CD4-positive, alpha-beta T cell (primary cell): ENCODE results near the gene FSHR. TPM values are rescaled to one million over a fixed set of nuclear protein-coding genes. Genes with fewer than 3 reads are reported as not detected.

ENCODE experiments used
- ATAC-seq: fragments of 200-7000 bp; cut with Tn5 transposase; one replicate; pipeline ENCODE4 v1.10.0; 2022; ENCODE audit warnings: mild to moderate bottlenecking; ENCODE audit not compliant: poor library complexity
- CTCF ChIA-PET: fragments of 350-600 bp; sonication (Branson Sonifier 250); formaldehyde crosslinking; loops from one replicate; lab custom pipeline; 2021; ENCODE audit warnings: antibody characterized with exemption, inconsistent platforms; lab: Charles Lee
- POLR2A ChIA-PET: fragments of 350-600 bp; sonication (Branson Sonifier 250); formaldehyde crosslinking; loops from one replicate; lab custom pipeline; 2021; ENCODE audit warnings: antibody characterized with exemption, inconsistent platforms; lab: Charles Lee
- DNase-seq, 14 experiments: peaks; one replicate each; pipeline ENCODE4 v3.0.0-alpha.2; 2013 to 2020; ENCODE audit warnings: mixed read lengths in 2 of 14
- H3K27ac ChIP-seq, 2 donors: one replicate each; pipeline versions ENCODE4 v1.5.1 to v1.7.0; 2013; ENCODE audit warnings: low read length in 2 of 2, low read depth in 1 of 2, mild to moderate bottlenecking in 1 of 2
- H3K27me3 ChIP-seq, 2 experiments: 1 replicate in 1 of 2; 2 replicates in 1 of 2; pipeline versions ENCODE4 v1.6.1 to v1.7.0; 2013; ENCODE audit warnings: low read length in 2 of 2, control low read depth in 1 of 2, mild to moderate bottlenecking in 1 of 2, moderate library complexity in 1 of 2; ENCODE audit not compliant: insufficient read depth in 2 of 2, control insufficient read depth in 1 of 2
- H3K36me3 ChIP-seq: one replicate; pipeline ENCODE4 v1.6.1; 2013; ENCODE audit warnings: low read length, control low read depth; ENCODE audit not compliant: insufficient read depth
- H3K4me1 ChIP-seq: one replicate; pipeline ENCODE4 v1.6.1; 2013; ENCODE audit warnings: low read length, control low read depth; ENCODE audit not compliant: insufficient read depth
- H3K4me3 ChIP-seq: one replicate; pipeline ENCODE4 v1.5.1; 2013; ENCODE audit warnings: mild to moderate bottlenecking, low read length, moderate library complexity
- H3K9me3 ChIP-seq, 2 experiments: 1 replicate in 1 of 2; 2 replicates in 1 of 2; pipeline versions ENCODE4 v1.6.1 to v1.7.0; 2013; ENCODE audit warnings: low read length in 2 of 2, mild to moderate bottlenecking in 2 of 2, control low read depth in 1 of 2, moderate library complexity in 1 of 2; ENCODE audit not compliant: control insufficient read depth in 1 of 2, insufficient read depth in 1 of 2
- H3K27ac Mint-ChIP-seq: one replicate; pipeline ENCODE4 v1.8.0; 2020; ENCODE audit warnings: mixed read lengths
- H3K27me3 Mint-ChIP-seq: one replicate; pipeline ENCODE4 v1.8.0; 2021; ENCODE audit warnings: mixed read lengths
- H3K36me3 Mint-ChIP-seq: one replicate; pipeline ENCODE4 v1.8.0; 2021; ENCODE audit warnings: low read depth, mixed read lengths
- H3K4me1 Mint-ChIP-seq: one replicate; pipeline ENCODE4 v1.8.0; 2021; ENCODE audit warnings: low read depth, mixed read lengths
- H3K4me3 Mint-ChIP-seq: one replicate; pipeline ENCODE4 v1.8.0; 2020; ENCODE audit warnings: mild to moderate bottlenecking, mixed read lengths
- H3K9me3 Mint-ChIP-seq: one replicate; pipeline ENCODE4 v1.8.0; 2020; ENCODE audit warnings: mixed read lengths
- intact Hi-C, 2 experiments: fragments of 100-400 bp; cut with DNase I in 1 of 2; cut with micrococcal nuclease in 1 of 2; formaldehyde crosslinking; loops; one replicate each; pipeline versions ENCODE4 v1.15.1 to v1.9.0; 2023 to 2025; cut with DNase I, micrococcal nuclease
- total RNA-seq, 174 experiments: library from RNA in 2 of 174; stranded (reverse) in 2 of 174; gene quantifications; one replicate each; pipeline ENCODE4 v1.2.3 and lab custom pipeline; 2021 to 2026
- TF ChIP-seq, protein P1 (sequence below): fragments of 200-600 bp; IDR thresholded peaks from one replicate; pipeline ENCODE4 v1.8.0; 2022; ENCODE audit warnings: antibody characterized with exemption, mild to moderate bottlenecking

The FSHR gene
- total RNA-seq, 2 experiments from 2014 or later = not detected

DNA sequence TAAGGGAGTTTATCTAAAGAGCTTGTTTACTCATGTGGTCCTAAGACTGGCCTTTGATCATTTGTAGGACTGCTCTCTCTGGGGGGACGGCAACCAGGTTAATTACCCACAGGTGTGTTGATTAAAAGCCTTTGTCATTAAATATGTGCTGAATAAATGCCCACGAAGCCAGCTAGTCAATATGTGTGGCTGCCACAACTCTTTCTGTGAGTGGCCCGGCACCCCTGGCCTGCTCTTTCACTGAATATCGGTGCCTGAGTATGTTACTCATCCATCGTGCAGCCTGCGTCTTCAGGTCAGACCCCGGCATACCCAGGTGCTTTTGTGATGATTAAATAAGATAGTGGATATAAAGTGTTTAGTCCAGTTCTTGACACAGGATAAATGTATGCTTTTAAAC is 24.3 kb upstream of the FSHR start:
- no peaks in the 10 kb centered on the region for H3K4me1 ChIP-seq
- Mint-ChIP-seq H3K27ac (no peak overlapping the region), H3K9me3 (peaks cover 7% of the 10 kb centered on the region), H3K4me1 (no peaks in the 10 kb centered on the region), H3K27me3 (no peaks in the 10 kb centered on the region), H3K4me3 (no peak overlapping the region), H3K36me3 (no peaks in the 10 kb centered on the region)
- peaks cover 0 to 4% of the 10 kb centered on the region in 2 experiments for H3K9me3 ChIP-seq
- no peaks in the 10 kb centered on the region for H3K27me3 ChIP-seq
- DNase-seq (no peak), ATAC-seq (no peak)
- intact Hi-C loops = no loop called here
- TF ChIP-seq, protein P1, sequence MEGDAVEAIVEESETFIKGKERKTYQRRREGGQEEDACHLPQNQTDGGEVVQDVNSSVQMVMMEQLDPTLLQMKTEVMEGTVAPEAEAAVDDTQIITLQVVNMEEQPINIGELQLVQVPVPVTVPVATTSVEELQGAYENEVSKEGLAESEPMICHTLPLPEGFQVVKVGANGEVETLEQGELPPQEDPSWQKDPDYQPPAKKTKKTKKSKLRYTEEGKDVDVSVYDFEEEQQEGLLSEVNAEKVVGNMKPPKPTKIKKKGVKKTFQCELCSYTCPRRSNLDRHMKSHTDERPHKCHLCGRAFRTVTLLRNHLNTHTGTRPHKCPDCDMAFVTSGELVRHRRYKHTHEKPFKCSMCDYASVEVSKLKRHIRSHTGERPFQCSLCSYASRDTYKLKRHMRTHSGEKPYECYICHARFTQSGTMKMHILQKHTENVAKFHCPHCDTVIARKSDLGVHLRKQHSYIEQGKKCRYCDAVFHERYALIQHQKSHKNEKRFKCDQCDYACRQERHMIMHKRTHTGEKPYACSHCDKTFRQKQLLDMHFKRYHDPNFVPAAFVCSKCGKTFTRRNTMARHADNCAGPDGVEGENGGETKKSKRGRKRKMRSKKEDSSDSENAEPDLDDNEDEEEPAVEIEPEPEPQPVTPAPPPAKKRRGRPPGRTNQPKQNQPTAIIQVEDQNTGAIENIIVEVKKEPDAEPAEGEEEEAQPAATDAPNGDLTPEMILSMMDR = no peak
- no peaks in the 10 kb centered on the region for H3K36me3 ChIP-seq
- POLR2A ChIA-PET = no interaction called here
- CTCF ChIA-PET = no interaction called here
- no peak overlapping the region for H3K27ac ChIP-seq
- no peak overlapping the region for H3K4me3 ChIP-seq

DNA sequence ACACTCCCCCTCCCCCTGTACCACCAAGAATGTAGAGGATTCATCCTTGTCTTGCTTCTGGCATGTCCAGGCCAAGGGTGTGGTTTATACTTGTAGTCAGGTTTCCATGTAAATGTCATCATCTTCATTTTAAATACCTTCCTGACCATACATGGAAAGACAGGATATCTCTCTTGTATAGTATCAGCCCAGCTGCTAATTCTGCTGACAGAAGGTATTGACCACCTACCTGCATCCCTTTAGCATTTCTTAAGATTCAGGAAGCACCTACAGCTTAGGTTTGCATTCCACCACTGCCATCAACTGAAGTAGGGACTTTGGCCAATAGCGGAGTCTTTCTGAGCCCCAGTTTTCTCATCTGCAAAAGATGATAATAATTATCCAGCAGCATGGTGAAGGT is 22.9 kb upstream of the FSHR start:
- no peak for ATAC-seq
- no peak overlapping the region for H3K27ac ChIP-seq
- no peaks in the 10 kb centered on the region for H3K36me3 ChIP-seq
- DNase-seq = no peak
- POLR2A ChIA-PET = no interaction called here
- no peaks in the 10 kb centered on the region for H3K4me1 ChIP-seq
- CTCF ChIA-PET = no interaction called here
- Mint-ChIP-seq H3K36me3 (no peaks in the 10 kb centered on the region), H3K27me3 (no peaks in the 10 kb centered on the region), H3K4me1 (no peaks in the 10 kb centered on the region), H3K9me3 (peaks cover 6% of the 10 kb centered on the region), H3K4me3 (no peak overlapping the region), H3K27ac (no peak overlapping the region)
- no peak overlapping the region for H3K4me3 ChIP-seq
- intact Hi-C loops = no loop called here
- no peaks in the 10 kb centered on the region for H3K27me3 ChIP-seq
- TF ChIP-seq, protein P1 = no peak
- peaks cover 0 to 4% of the 10 kb centered on the region in 2 experiments for H3K9me3 ChIP-seq

DNA sequence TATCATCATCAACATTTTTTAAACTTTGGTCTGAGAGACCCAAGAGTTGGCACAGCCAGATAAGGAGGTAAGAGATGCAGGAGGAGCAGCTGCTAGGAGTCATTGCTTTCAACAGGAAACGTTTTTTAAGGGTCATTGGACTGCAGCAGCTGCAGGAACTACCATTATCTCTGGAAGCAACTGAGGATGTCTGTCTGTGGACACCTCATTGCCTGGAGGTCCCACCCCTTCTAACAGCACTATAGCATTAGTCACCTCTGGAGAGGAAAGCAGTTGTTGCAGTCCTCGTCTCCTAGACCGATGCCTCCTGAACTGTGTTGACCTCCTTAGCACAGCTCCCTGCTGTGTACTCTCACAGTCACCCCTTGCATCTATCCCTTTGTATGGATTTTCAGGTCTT is 21.5 kb upstream of the FSHR start:
- no peak overlapping the region for H3K4me3 ChIP-seq
- H3K36me3 ChIP-seq = no peaks in the 10 kb centered on the region
- ATAC-seq = no peak
- Mint-ChIP-seq H3K36me3 (no peaks in the 10 kb centered on the region), H3K27ac (no peak overlapping the region), H3K9me3 (peaks cover 11% of the 10 kb centered on the region), H3K4me1 (no peaks in the 10 kb centered on the region), H3K27me3 (no peaks in the 10 kb centered on the region), H3K4me3 (no peak overlapping the region)
- peaks cover 0 to 4% of the 10 kb centered on the region in 2 experiments for H3K9me3 ChIP-seq
- no peak overlapping the region for H3K27ac ChIP-seq
- ChIA-PET POLR2A (no interaction called here), CTCF (no interaction called here)
- TF ChIP-seq, protein P1 = no peak
- H3K4me1 ChIP-seq = no peaks in the 10 kb centered on the region
- intact Hi-C loops = no loop called here
- no peak for DNase-seq
- H3K27me3 ChIP-seq = no peaks in the 10 kb centered on the region
